HG02588 (cell line): ENCODE data around the gene B4GALT3.

Experiments used
- ATAC-seq: cut with Tn5 transposase; IDR thresholded peaks from one replicate; pipeline ENCODE4 v1.9.1; 2021; ENCODE audit warnings: mild to moderate bottlenecking, moderate library complexity; ENCODE audit not compliant: unreplicated experiment

Gene B4GALT3

GRCh38 chr1:161131523-161132409 lies 45.5 kb downstream of the B4GALT3 start:
- ATAC-seq: no peak

- ATAC-seq: no peak
Measured at GRCh38 chr1:161130266-161130665, 47.0 kb downstream of the B4GALT3 start.

GRCh38 chr1:161128591-161129420 lies 48.5 kb downstream of the B4GALT3 start:
- no peak for ATAC-seq

GRCh38 chr1:161127649-161128048 lies 49.7 kb downstream of the B4GALT3 start:
- ATAC-seq: no peak

- no peak for ATAC-seq
Measured at GRCh38 chr1:161122967-161123366, 54.3 kb downstream of the B4GALT3 start.

- ATAC-seq: no peak
Measured at GRCh38 chr1:161121834-161122233, 55.5 kb downstream of the B4GALT3 start.
